KOPT-K1 (cell line): ENCODE results near the gene CLPSL2.
"Not testable (repeated sequence)": the region's sequence is repeated elsewhere in the genome, so short reads cannot be mapped to it uniquely, and the experiment has no call there.

ENCODE experiments used
- H3K27ac ChIP-seq: fragments of 200-600 bp; sonication (generic); 2 replicates; pipeline ENCODE4 v1.5.1; 2016; ENCODE audit warnings: antibody characterized with exemption, mild to moderate bottlenecking, low read depth, low read length; ENCODE audit not compliant: poor library complexity, severe bottlenecking
- H3K36me3 ChIP-seq: fragments of 200-600 bp; sonication (generic); 2 replicates; pipeline ENCODE4 v1.5.1; 2017; ENCODE audit warnings: antibody characterized with exemption, mild to moderate bottlenecking, low read length, moderate library complexity; ENCODE audit not compliant: insufficient read depth
- H3K9me3 ChIP-seq: fragments of 200-600 bp; sonication (generic); 2 replicates; pipeline ENCODE4 v1.5.1; 2017; ENCODE audit warnings: antibody characterized with exemption, low read length, mild to moderate bottlenecking; ENCODE audit not compliant: insufficient read depth, poor library complexity, severe bottlenecking

CLPSL2 gene

GRCh38 chr6:35776364-35777215 is at the start of gene CLPSL2:
TSS of gene CLPSL2 (plus strand) at chr6:35776598. CDS start at chr6:35776619, 21 bp downstream.
- no peaks in the 10 kb centered on the region for H3K9me3 ChIP-seq
- no peak within 1 kb of the TSS for H3K27ac ChIP-seq
- no peaks in the 10 kb centered on the region for H3K36me3 ChIP-seq

- H3K27ac ChIP-seq, result peak overlapping the region; percentile 99
- H3K36me3 ChIP-seq, result no peaks in the 10 kb centered on the region
- H3K9me3 ChIP-seq, result no peaks in the 10 kb centered on the region
Observed at GRCh38 chr6:35727231-35727934, 49.0 kb upstream of the CLPSL2 start.

GRCh38 chr6:35727935-35728682 is 48.3 kb upstream of the CLPSL2 start:
- H3K27ac ChIP-seq, result peak overlapping the region; percentile 99
- H3K9me3 ChIP-seq, result no peaks in the 10 kb centered on the region
- H3K36me3 ChIP-seq, result no peaks in the 10 kb centered on the region

GRCh38 chr6:35728683-35729678 is 47.4 kb upstream of the CLPSL2 start:
- Histone ChIP-seq H3K27ac (peak overlapping the region; percentile 99), H3K36me3 (no peaks in the 10 kb centered on the region)

GRCh38 chr6:35729722-35730121 is 46.7 kb upstream of the CLPSL2 start:
- Histone ChIP-seq H3K9me3 (no peaks in the 10 kb centered on the region), H3K27ac (peak overlapping the region; percentile 99), H3K36me3 (no peaks in the 10 kb centered on the region)

More at GRCh38 chr6:35728683-35729678, 47.4 kb upstream of the CLPSL2 start:
- no peaks in the 10 kb centered on the region for H3K9me3 ChIP-seq

GRCh38 chr6:35730745-35731413 is 45.5 kb upstream of the CLPSL2 start:
- Histone ChIP-seq H3K36me3 (no peaks in the 10 kb centered on the region), H3K27ac (peak overlapping the region; percentile 99)

GRCh38 chr6:35731414-35731735 is 45.0 kb upstream of the CLPSL2 start:
- no peaks in the 10 kb centered on the region for H3K36me3 ChIP-seq
- peak overlapping the region; percentile 99 for H3K27ac ChIP-seq
- no peaks in the 10 kb centered on the region for H3K9me3 ChIP-seq

More at GRCh38 chr6:35730745-35731413, 45.5 kb upstream of the CLPSL2 start:
- no peaks in the 10 kb centered on the region for H3K9me3 ChIP-seq

GRCh38 chr6:35731736-35732532 is 44.5 kb upstream of the CLPSL2 start:
- no peaks in the 10 kb centered on the region for H3K9me3 ChIP-seq
- H3K36me3 ChIP-seq, result no peaks in the 10 kb centered on the region
- peak overlapping the region; percentile 99 for H3K27ac ChIP-seq

- H3K27ac ChIP-seq, result peak overlapping the region; percentile 17
- H3K9me3 ChIP-seq, result no peaks in the 10 kb centered on the region
- no peaks in the 10 kb centered on the region for H3K36me3 ChIP-seq
Observed at GRCh38 chr6:35733633-35734032, 42.8 kb upstream of the CLPSL2 start.

GRCh38 chr6:35734319-35734718 is 42.1 kb upstream of the CLPSL2 start:
- H3K9me3 ChIP-seq, H3K27ac ChIP-seq, H3K36me3 ChIP-seq: not testable (repeated sequence)

GRCh38 chr6:35735452-35735851 is 40.9 kb upstream of the CLPSL2 start:
- Histone ChIP-seq H3K36me3 (no peaks in the 10 kb centered on the region), H3K27ac (peak overlapping the region; percentile 40), H3K9me3 (no peaks in the 10 kb centered on the region)

GRCh38 chr6:35736253-35736894 is 40.0 kb upstream of the CLPSL2 start:
- no peaks in the 10 kb centered on the region for H3K36me3 ChIP-seq
- H3K9me3 ChIP-seq, result no peaks in the 10 kb centered on the region
- H3K27ac ChIP-seq, result peak overlapping the region; percentile 40

- Histone ChIP-seq H3K27ac (peak within 1 kb of the TSS; percentile 40), H3K36me3 (no peaks in the 10 kb centered on the region), H3K9me3 (no peaks in the 10 kb centered on the region)
Observed at GRCh38 chr6:35736982-35737412, 39.4 kb upstream of the CLPSL2 start, which contains the start of gene ARMC12. TSS of gene ARMC12 (plus strand) at chr6:35737032. CDS start at chr6:35737109, 77 bp downstream.
